Mucosa of rectum (tissue), 2 donors: ENCODE data around the gene TUBGCP3.
"Not testable (repeated sequence)": the region's sequence is repeated elsewhere in the genome, so short reads cannot be mapped to it uniquely, and the experiment has no call there.

Experiments
- H3K27ac ChIP-seq, 2 donors: one replicate each; pipeline ENCODE4 v1.7.0; 2013; ENCODE audit warnings: inconsistent platforms in 2 of 2, low read depth in 2 of 2, low read length in 2 of 2
- H3K27me3 ChIP-seq, 2 donors: one replicate each; pipeline ENCODE4 v1.7.0; 2013; ENCODE audit warnings: low read length in 2 of 2; ENCODE audit not compliant: control insufficient read depth in 2 of 2, insufficient read depth in 2 of 2
- H3K36me3 ChIP-seq, 2 donors: one replicate each; pipeline ENCODE4 v1.7.0; 2013; ENCODE audit warnings: low read length in 2 of 2; ENCODE audit not compliant: control insufficient read depth in 2 of 2, insufficient read depth in 2 of 2
- H3K4me1 ChIP-seq, 2 donors: one replicate each; pipeline ENCODE4 v1.7.0; 2013; ENCODE audit warnings: low read length in 2 of 2, mild to moderate bottlenecking in 1 of 2; ENCODE audit not compliant: control insufficient read depth in 2 of 2, insufficient read depth in 2 of 2
- H3K4me3 ChIP-seq, 2 donors: one replicate each; pipeline ENCODE4 v1.7.0; 2013; ENCODE audit warnings: low read length in 2 of 2
- H3K9ac ChIP-seq, 2 donors: one replicate each; pipeline ENCODE4 v1.7.0; 2013; ENCODE audit warnings: low read length in 2 of 2, low read depth in 1 of 2, mild to moderate bottlenecking in 1 of 2
- H3K9me3 ChIP-seq, 2 donors: one replicate each; pipeline ENCODE4 v1.7.0; 2013; ENCODE audit warnings: low read length in 2 of 2; ENCODE audit not compliant: control insufficient read depth in 2 of 2
- donor health status: healthy.
- donor health status: Normal muscosa, but diverticular disease.

The TUBGCP3 gene

GRCh38 chr13:112562786-112563383, 25.1 kb downstream of the TUBGCP3 start:
- H3K27ac ChIP-seq: no peak overlapping the region
- H3K4me3 ChIP-seq: no peak overlapping the region
- H3K9me3 ChIP-seq: no peaks in the 10 kb centered on the region
- no peaks in the 10 kb centered on the region for H3K27me3 ChIP-seq
- H3K4me1 ChIP-seq: no peaks in the 10 kb centered on the region
- H3K9ac ChIP-seq: no peak overlapping the region
- peaks cover 27 to 44% of the 10 kb centered on the region in 2 donors for H3K36me3 ChIP-seq

GRCh38 chr13:112562254-112562653, 25.7 kb downstream of the TUBGCP3 start:
- H3K27ac ChIP-seq: no peak overlapping the region
- H3K36me3 ChIP-seq: peaks cover 29 to 42% of the 10 kb centered on the region in 2 donors
- no peak overlapping the region for H3K4me3 ChIP-seq
- no peak overlapping the region for H3K9ac ChIP-seq
- no peaks in the 10 kb centered on the region for H3K27me3 ChIP-seq
- H3K9me3 ChIP-seq: no peaks in the 10 kb centered on the region
- H3K4me1 ChIP-seq: no peaks in the 10 kb centered on the region

DNA sequence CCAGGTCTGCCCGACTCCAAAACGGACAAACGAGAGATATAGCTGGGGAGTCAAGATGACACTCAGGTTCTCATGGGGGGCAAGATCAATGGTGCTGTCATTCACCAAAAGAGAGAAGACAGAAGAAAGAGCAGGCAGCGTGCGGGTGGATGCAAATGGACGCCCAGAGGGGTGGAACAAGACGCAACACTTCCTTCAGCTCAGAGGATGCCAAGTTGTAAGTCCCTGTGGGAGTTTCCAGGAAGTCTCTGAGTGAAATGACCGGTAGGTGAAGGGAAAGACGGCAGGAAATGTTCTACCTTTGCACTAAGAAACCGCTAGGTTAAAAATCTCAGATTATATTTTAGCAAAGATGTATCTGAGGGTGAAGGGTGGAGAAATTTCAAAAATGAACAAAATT, 26.5 kb downstream of the TUBGCP3 start:
- H3K9me3 ChIP-seq: no peaks in the 10 kb centered on the region
- H3K27me3 ChIP-seq: no peaks in the 10 kb centered on the region
- no peak overlapping the region for H3K9ac ChIP-seq
- no peaks in the 10 kb centered on the region for H3K4me1 ChIP-seq
- H3K4me3 ChIP-seq: no peak overlapping the region
- no peak overlapping the region for H3K27ac ChIP-seq
- H3K36me3 ChIP-seq: peaks cover 34 to 42% of the 10 kb centered on the region in 2 donors

GRCh38 chr13:112558696-112559418, 29.1 kb downstream of the TUBGCP3 start:
- H3K4me3 ChIP-seq: no peak overlapping the region
- H3K27ac ChIP-seq: no peak overlapping the region
- H3K9me3 ChIP-seq: no peaks in the 10 kb centered on the region
- no peaks in the 10 kb centered on the region for H3K4me1 ChIP-seq
- no peak overlapping the region for H3K9ac ChIP-seq
- H3K36me3 ChIP-seq: peaks cover 53 to 55% of the 10 kb centered on the region in 2 donors
- H3K27me3 ChIP-seq: no peaks in the 10 kb centered on the region

GRCh38 chr13:112556600-112556999, 31.4 kb downstream of the TUBGCP3 start:
- no peak overlapping the region for H3K4me3 ChIP-seq
- H3K36me3 ChIP-seq: peaks cover 67% of the 10 kb centered on the region in 2 donors
- H3K27ac ChIP-seq: no peak overlapping the region
- H3K4me1 ChIP-seq: no peaks in the 10 kb centered on the region
- no peaks in the 10 kb centered on the region for H3K27me3 ChIP-seq
- H3K9me3 ChIP-seq: no peaks in the 10 kb centered on the region
- H3K9ac ChIP-seq: no peak overlapping the region

DNA sequence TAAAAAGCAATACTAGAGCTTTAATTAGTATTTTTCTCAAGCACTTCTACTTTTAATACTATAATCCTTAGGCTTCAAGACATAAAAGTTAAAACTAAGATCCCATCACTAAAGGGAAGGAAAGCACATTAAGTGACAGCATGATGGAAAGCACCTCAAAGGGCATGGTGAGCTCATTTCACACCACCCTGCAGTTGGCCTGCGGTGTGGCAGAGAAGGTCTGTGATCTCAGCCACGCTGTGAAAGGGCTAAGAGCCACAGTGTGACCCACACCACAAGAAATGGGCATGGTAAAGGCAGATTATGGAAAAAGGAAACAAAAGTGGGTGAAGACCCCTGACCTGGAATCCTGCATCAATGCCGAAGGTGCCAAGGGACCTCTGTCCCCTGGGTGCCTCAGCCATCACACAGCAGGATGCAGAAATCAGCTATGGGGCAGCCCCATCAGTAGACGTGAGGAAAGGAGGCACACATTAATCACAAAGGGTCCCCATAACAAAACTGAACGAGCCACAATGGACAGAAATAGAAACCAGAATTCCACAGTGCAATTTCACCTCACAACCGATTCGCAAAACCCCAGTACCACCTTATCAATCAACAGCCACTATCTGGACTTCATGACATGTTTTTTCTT, 33.6 kb downstream of the TUBGCP3 start:
- H3K9me3 ChIP-seq: no peaks in the 10 kb centered on the region
- no peak overlapping the region for H3K4me3 ChIP-seq
- H3K27ac ChIP-seq: no peak overlapping the region
- H3K9ac ChIP-seq: no peak overlapping the region
- H3K4me1 ChIP-seq: no peaks in the 10 kb centered on the region
- peaks cover 65 to 71% of the 10 kb centered on the region in 2 donors for H3K36me3 ChIP-seq
- no peaks in the 10 kb centered on the region for H3K27me3 ChIP-seq

DNA sequence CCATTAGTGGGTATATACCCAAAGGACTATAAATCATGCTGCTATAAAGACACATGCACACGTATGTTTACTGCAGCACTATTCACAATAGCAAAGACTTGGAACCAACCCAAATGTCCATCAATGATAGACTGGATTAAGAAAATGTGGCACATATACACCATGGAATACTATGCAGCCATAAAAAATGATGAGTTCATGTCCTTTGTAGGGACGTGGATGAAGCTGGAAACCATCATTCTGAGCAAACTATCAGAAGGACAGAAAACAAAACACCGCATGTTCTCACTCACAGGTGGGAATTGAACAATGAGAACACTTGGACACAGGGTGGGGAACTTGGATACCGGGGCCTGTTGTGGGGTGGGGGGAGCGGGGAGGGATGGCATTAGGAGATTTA, 39.0 kb downstream of the TUBGCP3 start:
- H3K36me3 ChIP-seq: peaks cover 60 to 63% of the 10 kb centered on the region in 2 donors

DNA sequence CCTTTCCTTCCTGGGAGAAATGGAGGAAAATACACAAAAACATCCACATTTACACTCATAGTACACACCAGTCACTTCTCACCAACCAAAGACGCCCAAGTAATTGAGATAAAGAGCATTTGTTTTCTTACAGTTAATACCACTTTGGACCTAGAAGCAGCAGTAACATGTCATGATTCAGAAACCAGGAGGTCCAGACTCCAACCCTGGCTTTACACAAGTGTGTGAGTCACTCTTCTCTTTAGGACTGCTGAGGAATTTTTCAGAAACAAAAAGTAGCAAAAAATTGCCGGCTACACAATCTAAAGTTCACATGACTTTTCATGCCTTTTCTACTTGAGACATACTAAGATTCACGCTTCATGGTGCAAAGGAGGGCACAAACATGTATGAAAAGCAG, 42.1 kb downstream of the TUBGCP3 start:
- Histone ChIP-seq H3K9me3 (no peaks in the 10 kb centered on the region), H3K36me3 (peaks cover 33 to 35% of the 10 kb centered on the region in 2 donors), H3K9ac (no peak overlapping the region), H3K27me3 (no peaks in the 10 kb centered on the region), H3K4me3 (no peak overlapping the region), H3K27ac (peak overlapping the region; percentile 6 to 14), H3K4me1 (no peaks in the 10 kb centered on the region)

More for the DNA sequence above, 39.0 kb downstream of the TUBGCP3 start:
- H3K4me3 ChIP-seq, H3K4me1 ChIP-seq, H3K9me3 ChIP-seq, H3K27me3 ChIP-seq, H3K9ac ChIP-seq, H3K27ac ChIP-seq: not testable (repeated sequence)

DNA sequence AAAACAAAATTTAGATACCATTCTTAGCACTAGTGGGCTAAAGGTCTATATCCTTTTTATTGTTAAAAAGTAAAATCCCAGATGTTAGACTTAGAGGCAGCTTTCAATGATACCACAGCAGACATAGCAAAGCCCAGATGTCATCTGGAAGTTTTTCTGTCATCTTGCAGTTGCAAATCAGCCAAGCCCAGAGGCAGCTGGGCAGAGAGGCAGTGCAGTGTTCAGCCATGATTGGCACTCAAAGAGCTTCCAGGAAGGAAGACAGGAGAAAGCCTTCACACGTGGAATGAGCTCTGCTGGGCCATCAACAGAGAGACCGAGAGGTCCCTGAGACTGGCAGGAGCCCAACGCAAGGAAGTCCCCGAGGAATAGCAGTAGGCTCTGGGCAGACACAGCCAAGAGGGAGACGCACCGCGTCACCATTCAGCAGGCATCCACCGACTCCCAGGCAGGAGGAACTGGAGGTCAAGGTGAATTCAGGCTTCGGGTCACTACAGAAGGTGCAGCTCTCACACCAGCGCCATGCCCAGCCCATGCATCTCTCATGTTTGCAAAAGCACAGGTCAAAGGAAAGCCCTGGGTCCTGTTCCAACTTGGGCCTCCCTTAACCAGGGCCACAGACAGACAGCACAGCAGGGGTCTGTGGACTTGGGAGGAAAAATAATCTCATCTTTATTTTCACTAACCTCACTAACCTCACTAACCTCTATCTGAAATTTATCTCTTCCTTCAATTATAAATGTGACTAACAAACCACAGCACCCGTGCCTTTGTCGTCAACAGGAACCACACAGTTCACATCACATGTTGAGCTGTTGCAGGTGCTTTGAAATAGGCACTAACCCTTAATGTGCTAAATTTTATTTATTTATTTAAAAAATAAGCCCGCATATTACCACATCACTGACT, 54.9 kb downstream of the TUBGCP3 start:
- no peaks in the 10 kb centered on the region for H3K4me1 ChIP-seq
- no peak overlapping the region for H3K9ac ChIP-seq
- H3K27me3 ChIP-seq: no peaks in the 10 kb centered on the region
- no peak overlapping the region for H3K4me3 ChIP-seq
- H3K36me3 ChIP-seq: no peaks in the 10 kb centered on the region
- no peak overlapping the region for H3K27ac ChIP-seq
- no peaks in the 10 kb centered on the region for H3K9me3 ChIP-seq
